HFFc6 (cell line): ENCODE results near the gene ELN. TPM values are rescaled to one million over a fixed set of nuclear protein-coding genes. Genes with fewer than 3 reads are reported as not detected.

ENCODE experiments used
- DNase-seq: peaks from one replicate; pipeline ENCODE4 v3.0.0-alpha.2; 2018
- H3K27ac Mint-ChIP-seq: 2 replicates; pipeline ENCODE4 v1.8.0; 2020; ENCODE audit warnings: mild to moderate bottlenecking, mixed read lengths
- H3K27me3 Mint-ChIP-seq: 2 replicates; pipeline ENCODE4 v1.8.0; 2021; ENCODE audit warnings: mild to moderate bottlenecking, moderate library complexity, mixed read lengths; ENCODE audit not compliant: insufficient read depth
- H3K36me3 Mint-ChIP-seq: 2 replicates; pipeline ENCODE4 v1.8.0; 2021; ENCODE audit warnings: low read depth, mixed read lengths
- H3K4me1 Mint-ChIP-seq: 2 replicates; pipeline ENCODE4 v1.8.0; 2020; ENCODE audit warnings: low read depth, mixed read lengths
- H3K4me3 Mint-ChIP-seq: 2 replicates; pipeline ENCODE4 v1.8.0; 2020; ENCODE audit warnings: mild to moderate bottlenecking, moderate library complexity, mixed read lengths
- H3K9me3 Mint-ChIP-seq: 2 replicates; pipeline ENCODE4 v1.8.0; 2020; ENCODE audit warnings: mild to moderate bottlenecking, mixed read lengths
- total RNA-seq, 6 experiments: library from RNA; stranded (reverse); fragmentation: NEBNext Ultra II Directional; extraction: Animal tissue kit (Norgen Biotek cat#: 25700); gene quantifications; 2 replicates in 1 of 6; 3 replicates in 5 of 6; pipeline ENCODE4 v1.2.3, GENCODE V29; 2021
- TF ChIP-seq, protein P1 (sequence below): fragments of 200-600 bp; sonication (generic); IDR thresholded peaks from 2 replicates; pipeline ENCODE4 v1.5.0; 2021; ENCODE audit warnings: antibody characterized with exemption, mild to moderate bottlenecking

The ELN gene
- total RNA-seq, 6 experiments from 2014 or later: 4.7 to 25.8 (median 19.1) TPM

DNA sequence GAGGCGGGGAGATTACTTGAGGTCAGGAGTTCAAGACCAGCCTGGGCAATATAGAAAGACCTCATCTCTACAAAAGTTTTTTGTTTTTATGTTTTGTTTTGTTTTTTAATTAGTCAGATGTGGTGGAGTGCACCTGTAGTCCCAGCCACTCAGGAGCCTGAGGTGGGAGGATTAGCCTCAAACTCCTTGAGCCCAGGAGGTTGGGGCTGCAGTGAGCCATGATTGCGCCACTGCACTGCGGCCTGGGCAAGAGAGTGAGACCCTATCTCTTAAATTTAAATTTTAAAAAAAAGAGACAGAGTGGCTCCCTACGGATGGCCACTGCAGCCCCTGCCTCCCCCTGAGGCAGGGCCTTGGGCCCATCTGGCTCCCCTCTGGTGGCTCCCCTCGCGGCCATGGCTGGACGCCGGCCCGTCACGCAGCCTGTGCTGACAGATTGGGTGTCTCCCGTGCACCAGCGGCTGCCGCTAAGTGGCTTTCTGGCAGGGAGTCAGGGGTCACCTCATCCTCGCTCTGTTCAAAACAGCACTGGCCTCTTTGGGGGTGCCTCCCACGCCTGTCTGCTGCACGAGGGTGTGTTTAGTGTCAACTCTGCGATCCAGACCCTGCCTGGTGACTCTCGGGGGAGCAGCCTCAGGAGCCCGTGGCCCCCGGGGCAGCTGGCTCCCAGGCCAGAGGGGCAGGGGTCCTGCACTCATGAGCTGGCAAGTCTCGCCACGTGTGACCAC lies 44.4 kb upstream of the ELN start:
- Mint-ChIP-seq H3K27ac (no peak overlapping the region), H3K4me1 (no peaks in the 10 kb centered on the region), H3K9me3 (no peaks in the 10 kb centered on the region), H3K27me3 (no peaks in the 10 kb centered on the region; the same call in none of the 2 replicates), H3K4me3 (no peak overlapping the region), H3K36me3 (no peaks in the 10 kb centered on the region)
- DNase-seq: no peak
- TF ChIP-seq, protein P1, sequence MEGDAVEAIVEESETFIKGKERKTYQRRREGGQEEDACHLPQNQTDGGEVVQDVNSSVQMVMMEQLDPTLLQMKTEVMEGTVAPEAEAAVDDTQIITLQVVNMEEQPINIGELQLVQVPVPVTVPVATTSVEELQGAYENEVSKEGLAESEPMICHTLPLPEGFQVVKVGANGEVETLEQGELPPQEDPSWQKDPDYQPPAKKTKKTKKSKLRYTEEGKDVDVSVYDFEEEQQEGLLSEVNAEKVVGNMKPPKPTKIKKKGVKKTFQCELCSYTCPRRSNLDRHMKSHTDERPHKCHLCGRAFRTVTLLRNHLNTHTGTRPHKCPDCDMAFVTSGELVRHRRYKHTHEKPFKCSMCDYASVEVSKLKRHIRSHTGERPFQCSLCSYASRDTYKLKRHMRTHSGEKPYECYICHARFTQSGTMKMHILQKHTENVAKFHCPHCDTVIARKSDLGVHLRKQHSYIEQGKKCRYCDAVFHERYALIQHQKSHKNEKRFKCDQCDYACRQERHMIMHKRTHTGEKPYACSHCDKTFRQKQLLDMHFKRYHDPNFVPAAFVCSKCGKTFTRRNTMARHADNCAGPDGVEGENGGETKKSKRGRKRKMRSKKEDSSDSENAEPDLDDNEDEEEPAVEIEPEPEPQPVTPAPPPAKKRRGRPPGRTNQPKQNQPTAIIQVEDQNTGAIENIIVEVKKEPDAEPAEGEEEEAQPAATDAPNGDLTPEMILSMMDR: no peak

DNA sequence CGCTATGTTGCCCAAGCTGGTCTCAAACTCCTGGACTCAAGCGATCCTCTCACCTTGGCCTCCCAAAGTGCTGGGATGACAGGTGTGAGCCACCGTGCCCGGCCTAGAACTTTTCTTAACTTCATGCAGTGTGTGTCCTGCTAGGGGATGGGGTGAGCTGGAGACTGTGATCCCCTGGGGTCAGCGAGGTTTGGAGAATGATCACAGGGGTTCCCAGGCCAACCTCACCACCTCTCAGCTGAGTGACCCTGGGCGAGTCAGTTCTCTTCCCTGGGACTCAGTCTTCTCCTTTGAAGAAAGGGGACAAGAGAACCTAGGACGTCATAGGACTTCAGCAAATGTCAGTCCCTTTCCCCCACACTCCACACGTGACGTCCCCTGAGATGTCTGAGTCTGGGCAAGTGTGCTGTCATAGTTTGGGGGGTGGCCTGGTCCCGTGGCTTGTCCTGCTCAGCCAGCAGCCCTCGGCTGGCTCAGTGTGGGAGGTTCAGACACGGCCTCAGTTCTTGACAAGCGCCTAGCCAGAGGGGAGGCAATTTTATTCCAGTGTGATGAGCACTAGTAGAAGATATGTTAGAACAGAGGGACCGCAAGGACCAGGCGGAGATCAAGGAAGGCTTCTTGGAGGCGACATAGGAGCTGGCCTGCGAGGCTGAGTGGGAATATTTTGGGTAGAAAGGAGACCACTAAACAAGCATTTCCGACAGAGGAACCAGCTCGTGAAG lies 43.3 kb upstream of the ELN start:
- Mint-ChIP-seq H3K4me3 (no peak overlapping the region), H3K9me3 (no peaks in the 10 kb centered on the region), H3K4me1 (no peaks in the 10 kb centered on the region), H3K27me3 (no peaks in the 10 kb centered on the region; the same call in none of the 2 replicates), H3K36me3 (no peaks in the 10 kb centered on the region), H3K27ac (no peak overlapping the region)
- no peak for DNase-seq
- TF ChIP-seq, protein P1: no peak

DNA sequence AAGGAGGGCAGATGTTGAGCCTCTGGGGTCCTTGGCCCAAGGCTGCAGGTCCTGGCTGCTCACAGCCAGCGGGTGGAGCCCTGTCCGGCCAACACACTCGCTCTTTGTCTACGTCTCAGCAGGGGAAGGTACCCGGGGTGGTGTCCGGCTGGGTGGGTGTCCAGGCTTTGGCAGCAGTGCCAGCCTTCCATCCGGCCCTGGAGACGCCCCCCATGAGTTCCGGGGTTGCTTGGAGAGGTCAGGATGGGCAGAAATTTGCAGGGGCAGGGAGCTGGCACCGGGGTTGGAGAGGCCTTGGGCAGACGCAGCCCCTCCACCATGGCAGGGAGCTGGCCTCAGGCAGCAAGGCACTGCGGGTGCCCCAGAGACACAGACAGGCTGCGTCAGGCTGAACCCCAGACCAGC lies 42.2 kb upstream of the ELN start:
- Mint-ChIP-seq H3K4me1 (no peaks in the 10 kb centered on the region), H3K4me3 (no peak overlapping the region), H3K27ac (no peak overlapping the region), H3K36me3 (no peaks in the 10 kb centered on the region), H3K27me3 (no peaks in the 10 kb centered on the region; the same call in 1 of the 2 replicates), H3K9me3 (no peaks in the 10 kb centered on the region; the same call in 1 of the 2 replicates)
- TF ChIP-seq, protein P1: no peak
- no peak for DNase-seq

DNA sequence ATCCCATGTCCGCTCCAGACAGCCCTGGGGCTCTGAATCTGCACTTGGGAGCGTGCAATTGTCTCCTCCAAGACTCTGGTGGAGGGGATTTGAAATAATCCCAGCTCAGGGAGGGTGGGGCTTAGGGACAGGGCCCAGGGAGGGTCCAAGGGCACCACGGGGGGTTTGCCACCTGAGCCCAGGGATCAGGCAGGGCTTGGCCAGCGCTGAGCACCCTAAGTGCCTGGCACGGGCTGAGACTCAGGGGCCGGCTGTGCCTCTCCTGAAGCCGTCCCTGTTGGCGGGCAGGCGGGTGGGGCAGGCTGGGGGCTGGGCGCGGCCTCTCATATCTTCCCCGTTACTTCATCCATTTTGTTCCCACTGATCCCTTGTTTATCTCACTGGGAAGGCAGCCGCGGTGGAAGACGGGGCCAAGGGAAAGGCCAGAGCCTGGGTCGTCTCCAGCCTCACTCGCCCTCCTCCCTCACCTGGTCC lies 41.8 kb upstream of the ELN start:
- Mint-ChIP-seq H3K27ac (no peak overlapping the region), H3K27me3 (no peaks in the 10 kb centered on the region; the same call in 1 of the 2 replicates), H3K4me3 (no peak overlapping the region), H3K4me1 (no peaks in the 10 kb centered on the region), H3K36me3 (no peaks in the 10 kb centered on the region), H3K9me3 (no peaks in the 10 kb centered on the region; the same call in 1 of the 2 replicates)
- TF ChIP-seq, protein P1: no peak
- no peak for DNase-seq

DNA sequence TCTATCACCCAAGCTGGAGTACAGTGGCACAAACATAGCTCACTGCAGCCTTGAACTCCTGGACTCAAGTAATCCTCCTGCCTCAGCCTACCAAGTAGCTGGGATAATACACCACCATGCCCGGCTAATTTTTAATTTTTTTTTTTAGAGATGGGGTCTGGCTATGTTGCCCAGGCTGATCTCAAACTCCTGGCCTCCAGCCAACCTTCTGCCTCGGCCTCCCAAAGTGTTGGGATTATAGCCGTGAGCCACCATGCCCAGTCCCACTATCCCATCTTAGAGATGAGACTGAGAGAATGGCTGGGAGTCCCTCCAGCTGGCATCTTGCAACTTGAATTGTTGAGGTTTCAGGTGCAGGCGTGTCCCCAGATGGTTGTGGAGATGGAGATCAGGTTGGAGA lies 40.7 kb upstream of the ELN start:
- Mint-ChIP-seq H3K36me3 (peaks cover 2% of the 10 kb centered on the region; the same call in 1 of the 2 replicates), H3K27me3 (no peaks in the 10 kb centered on the region; the same call in 1 of the 2 replicates), H3K9me3 (no peaks in the 10 kb centered on the region; the same call in 1 of the 2 replicates), H3K4me3 (no peak overlapping the region), H3K27ac (no peak overlapping the region), H3K4me1 (peaks cover 8% of the 10 kb centered on the region)
- TF ChIP-seq, protein P1: no peak
- no peak for DNase-seq
